NK-92 (cell line): ENCODE measurements around the gene DMAP1.

Source experiments
- DNase-seq: peaks from one replicate; lab custom pipeline; 2025; ENCODE audit not compliant: unreplicated experiment; lab: John Stamatoyannopoulos, UW

Gene DMAP1

GRCh38 chr1:44227211-44227610 lies 13.9 kb downstream of the DMAP1 start:
- no peak for DNase-seq

- DNase-seq: no peak
These were observed 14.9 kb downstream of the DMAP1 start for GRCh38 chr1:44228218-44228617.

- DNase-seq: no peak
These were observed 16.3 kb downstream of the DMAP1 start for GRCh38 chr1:44229435-44230167.

- no peak for DNase-seq
These were observed 17.5 kb downstream of the DMAP1 start for GRCh38 chr1:44230796-44231195.

- no peak for DNase-seq
These were observed 20.3 kb downstream of the DMAP1 start for GRCh38 chr1:44233593-44233992.

- DNase-seq: no peak
These were observed 22.5 kb downstream of the DMAP1 start for GRCh38 chr1:44235808-44236207.

- DNase-seq: no peak
These were observed 23.4 kb downstream of the DMAP1 start for GRCh38 chr1:44236490-44237272.

GRCh38 chr1:44237721-44238457 lies 24.6 kb downstream of the DMAP1 start:
- DNase-seq: no peak

- DNase-seq: no peak
These were observed 25.4 kb downstream of the DMAP1 start for GRCh38 chr1:44238660-44239059.

GRCh38 chr1:44239331-44239960 lies 26.2 kb downstream of the DMAP1 start:
- no peak for DNase-seq

GRCh38 chr1:44239961-44240371 lies 26.7 kb downstream of the DMAP1 start:
- DNase-seq: no peak

GRCh38 chr1:44240802-44241671 lies 27.8 kb downstream of the DMAP1 start:
- no peak for DNase-seq

GRCh38 chr1:44242746-44243145 lies 29.5 kb downstream of the DMAP1 start:
- no peak for DNase-seq

GRCh38 chr1:44243782-44244495 lies 30.7 kb downstream of the DMAP1 start:
- DNase-seq: no peak

- no peak for DNase-seq
These were observed 31.7 kb downstream of the DMAP1 start for GRCh38 chr1:44244986-44245385.

- no peak for DNase-seq
These were observed 33.5 kb downstream of the DMAP1 start for GRCh38 chr1:44246806-44247205.

GRCh38 chr1:44249543-44249942 lies 36.3 kb downstream of the DMAP1 start:
- DNase-seq: no peak

- no peak for DNase-seq
These were observed 37.0 kb downstream of the DMAP1 start for GRCh38 chr1:44250068-44250781.

- no peak for DNase-seq
These were observed 38.2 kb downstream of the DMAP1 start for GRCh38 chr1:44251486-44251885.
